Osteocyte (in vitro differentiated cells): Measurements from ENCODE around the gene CYTH1. TPM values are rescaled to one million over a fixed set of nuclear protein-coding genes. Genes with fewer than 3 reads are reported as not detected.
A peak's percentile ranks its signal among the peaks of the same experiment; 100 is the strongest.

Experiments
- DNase-seq: peaks from one replicate; pipeline ENCODE4 v3.0.0; 2021; ENCODE audit warnings: mixed read lengths; ENCODE audit not compliant: unreplicated experiment; ENCODE audit errors: extremely low spot score
- H3K27ac Mint-ChIP-seq: one replicate; pipeline ENCODE4 v1.8.0; 2021; ENCODE audit warnings: mild to moderate bottlenecking, mixed read lengths; ENCODE audit not compliant: unreplicated experiment
- H3K27me3 Mint-ChIP-seq: one replicate; pipeline ENCODE4 v1.8.0; 2021; ENCODE audit warnings: mixed read lengths; ENCODE audit not compliant: unreplicated experiment
- H3K36me3 Mint-ChIP-seq: one replicate; pipeline ENCODE4 v1.8.0; 2021; ENCODE audit warnings: mixed read lengths; ENCODE audit not compliant: unreplicated experiment
- H3K4me1 Mint-ChIP-seq: one replicate; pipeline ENCODE4 v1.8.0; 2021; ENCODE audit warnings: mixed read lengths; ENCODE audit not compliant: unreplicated experiment
- H3K4me3 Mint-ChIP-seq: one replicate; pipeline ENCODE4 v1.8.0; 2021; ENCODE audit warnings: mild to moderate bottlenecking, moderate library complexity, mixed read lengths; ENCODE audit not compliant: unreplicated experiment
- H3K9me3 Mint-ChIP-seq: one replicate; pipeline ENCODE4 v1.8.0; 2021; ENCODE audit warnings: mixed read lengths; ENCODE audit not compliant: unreplicated experiment
- total RNA-seq: library from RNA; stranded (reverse); gene quantifications from 2 replicates; pipeline ENCODE4 v1.2.1, GENCODE V29; 2021
- TF ChIP-seq, protein P1 (sequence below): fragments of 200-600 bp; sonication (generic); IDR thresholded peaks from 2 replicates; pipeline ENCODE4 v1.5.0; 2021; ENCODE audit warnings: antibody characterized with exemption, mild to moderate bottlenecking, moderate library complexity

Gene CYTH1
- total RNA-seq, 1 donor from 2014 or later = 113 TPM

GRCh38 chr17:78817123-78817522 lies 35.0 kb upstream of the CYTH1 start:
- no peak for DNase-seq
- Mint-ChIP-seq H3K27ac (no peak overlapping the region), H3K4me1 (no peaks in the 10 kb centered on the region), H3K36me3 (peaks cover 51% of the 10 kb centered on the region), H3K9me3 (no peaks in the 10 kb centered on the region), H3K27me3 (no peaks in the 10 kb centered on the region), H3K4me3 (no peak overlapping the region)
- TF ChIP-seq, protein P1, sequence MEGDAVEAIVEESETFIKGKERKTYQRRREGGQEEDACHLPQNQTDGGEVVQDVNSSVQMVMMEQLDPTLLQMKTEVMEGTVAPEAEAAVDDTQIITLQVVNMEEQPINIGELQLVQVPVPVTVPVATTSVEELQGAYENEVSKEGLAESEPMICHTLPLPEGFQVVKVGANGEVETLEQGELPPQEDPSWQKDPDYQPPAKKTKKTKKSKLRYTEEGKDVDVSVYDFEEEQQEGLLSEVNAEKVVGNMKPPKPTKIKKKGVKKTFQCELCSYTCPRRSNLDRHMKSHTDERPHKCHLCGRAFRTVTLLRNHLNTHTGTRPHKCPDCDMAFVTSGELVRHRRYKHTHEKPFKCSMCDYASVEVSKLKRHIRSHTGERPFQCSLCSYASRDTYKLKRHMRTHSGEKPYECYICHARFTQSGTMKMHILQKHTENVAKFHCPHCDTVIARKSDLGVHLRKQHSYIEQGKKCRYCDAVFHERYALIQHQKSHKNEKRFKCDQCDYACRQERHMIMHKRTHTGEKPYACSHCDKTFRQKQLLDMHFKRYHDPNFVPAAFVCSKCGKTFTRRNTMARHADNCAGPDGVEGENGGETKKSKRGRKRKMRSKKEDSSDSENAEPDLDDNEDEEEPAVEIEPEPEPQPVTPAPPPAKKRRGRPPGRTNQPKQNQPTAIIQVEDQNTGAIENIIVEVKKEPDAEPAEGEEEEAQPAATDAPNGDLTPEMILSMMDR = no peak

DNA sequence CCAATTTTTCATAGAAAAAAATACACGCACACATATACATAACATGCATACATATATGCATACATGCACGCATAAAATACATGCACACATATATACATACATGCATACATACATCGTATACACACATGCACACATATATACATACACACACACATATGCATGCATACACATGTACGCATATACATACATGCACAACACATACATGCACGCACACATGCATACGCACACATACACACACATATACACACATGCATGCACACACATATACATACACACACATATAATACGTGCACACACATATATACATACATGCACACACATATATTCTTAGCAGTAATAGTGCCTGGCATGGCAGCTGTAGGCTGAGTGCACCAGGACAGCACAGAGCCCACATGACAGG lies 33.6 kb upstream of the CYTH1 start:
- Mint-ChIP-seq H3K9me3 (no peaks in the 10 kb centered on the region), H3K4me1 (no peaks in the 10 kb centered on the region), H3K36me3 (peaks cover 50% of the 10 kb centered on the region), H3K27me3 (no peaks in the 10 kb centered on the region), H3K27ac (no peak overlapping the region), H3K4me3 (no peak overlapping the region)
- TF ChIP-seq, protein P1 = no peak
- DNase-seq = no peak

- no peak for DNase-seq
- Mint-ChIP-seq H3K27ac (no peak overlapping the region), H3K36me3 (peaks cover 51% of the 10 kb centered on the region), H3K9me3 (no peaks in the 10 kb centered on the region), H3K4me1 (no peaks in the 10 kb centered on the region), H3K27me3 (no peaks in the 10 kb centered on the region), H3K4me3 (no peak overlapping the region)
- TF ChIP-seq, protein P1 = no peak
Observed at GRCh38 chr17:78812855-78813254, 30.8 kb upstream of the CYTH1 start.

DNA sequence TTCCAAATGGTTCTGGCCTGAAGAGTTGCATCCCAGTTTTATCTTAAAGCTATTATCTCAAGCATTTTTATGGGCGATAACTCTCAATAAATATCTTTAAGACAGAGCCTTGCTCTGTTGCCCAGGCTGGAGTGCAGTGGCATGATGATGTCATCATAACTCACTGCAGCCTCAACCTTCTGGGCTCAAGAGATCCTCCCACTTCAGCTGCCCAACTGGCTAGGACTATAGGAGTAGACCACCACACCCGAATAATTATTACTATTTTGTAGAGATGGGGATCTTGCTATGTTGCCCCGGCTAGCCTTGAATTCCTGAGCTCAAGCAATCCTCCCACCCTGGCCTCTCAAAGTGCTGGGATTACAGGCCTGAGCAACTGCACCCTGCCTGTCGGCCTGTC lies 26.1 kb upstream of the CYTH1 start:
- Mint-ChIP-seq H3K27ac (no peak overlapping the region), H3K4me1 (no peaks in the 10 kb centered on the region), H3K9me3 (no peaks in the 10 kb centered on the region), H3K36me3 (peaks cover 63% of the 10 kb centered on the region), H3K27me3 (no peaks in the 10 kb centered on the region), H3K4me3 (no peak overlapping the region)
- TF ChIP-seq, protein P1 = no peak
- no peak for DNase-seq

DNA sequence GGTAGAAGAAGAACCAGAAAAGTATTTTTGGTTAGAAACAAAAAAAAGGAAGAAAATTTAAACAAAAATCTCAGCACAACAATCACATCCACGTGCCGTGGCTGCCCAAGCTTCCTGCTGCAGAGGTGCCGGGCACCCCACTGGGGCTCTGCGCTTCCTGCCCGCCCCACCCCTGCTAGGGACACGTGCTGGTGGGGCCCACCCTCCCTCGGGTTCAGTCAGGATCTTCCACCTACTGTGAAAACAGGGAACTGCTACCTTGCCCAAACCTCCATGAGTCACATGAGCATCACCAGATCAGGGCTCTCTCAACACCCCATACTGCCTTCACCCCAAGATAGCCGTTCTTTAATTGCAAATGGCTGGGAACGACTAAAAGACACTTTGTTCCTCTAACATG lies 24.4 kb upstream of the CYTH1 start:
- TF ChIP-seq, protein P1 = no peak
- H3K36me3 Mint-ChIP-seq = peaks cover 66% of the 10 kb centered on the region
- no peaks in the 10 kb centered on the region for H3K4me1 Mint-ChIP-seq
- H3K27me3 Mint-ChIP-seq = no peaks in the 10 kb centered on the region
- H3K4me3 Mint-ChIP-seq = no peak overlapping the region
- H3K27ac Mint-ChIP-seq = peak overlapping the region; percentile 23
- no peak for DNase-seq
- no peaks in the 10 kb centered on the region for H3K9me3 Mint-ChIP-seq
